ENCODE results near the gene IL18R1.

The IL18R1 gene

GRCh38 chr2:102345329-102345920 lies 10.2 kb upstream of the IL18R1 start:
- FAIRE-seq (no peak), DNase-seq (ENCODE audit: low spot score) (no peak)

- FAIRE-seq (no peak), DNase-seq (ENCODE audit: low spot score) (no peak)
Measured at GRCh38 chr2:102346381-102347130, 9.0 kb upstream of the IL18R1 start.

DNA sequence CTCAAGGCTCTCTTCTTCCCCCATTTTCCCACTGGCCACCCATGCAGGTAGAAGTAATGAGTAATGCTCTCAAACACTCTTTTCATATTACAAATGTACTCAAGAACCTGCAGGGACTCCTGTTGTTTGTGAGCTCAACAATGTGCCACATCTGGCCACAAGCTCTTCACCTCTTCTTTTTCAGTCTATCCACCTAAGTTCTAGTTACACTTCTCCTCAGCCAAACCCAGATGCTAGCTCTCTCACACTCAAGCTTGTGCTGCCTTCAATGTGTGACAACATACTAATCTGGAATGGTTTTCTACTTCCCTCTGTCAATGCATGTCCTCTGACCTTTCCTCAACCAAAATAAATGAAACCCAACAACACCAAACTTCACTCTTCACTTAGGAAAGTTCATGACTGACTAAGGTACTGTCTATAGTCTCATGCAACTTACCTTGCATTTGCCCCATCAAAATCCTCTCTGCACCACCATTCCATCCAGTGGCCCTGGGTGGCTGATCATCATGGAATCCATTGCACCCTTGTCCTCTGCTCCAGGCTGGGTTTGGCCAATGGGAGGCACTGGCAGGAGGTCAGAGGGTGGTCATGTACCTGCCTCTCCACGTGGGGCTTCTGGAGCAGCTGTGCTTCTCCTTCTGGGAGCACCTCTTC lies 5.3 kb upstream of the IL18R1 start:
- DNase-seq (ENCODE audit: low spot score) (no peak), FAIRE-seq (no peak)

GRCh38 chr2:102356381-102356712 lies 751 bp downstream of the IL18R1 start:
- DNase-seq (ENCODE audit: low spot score), result no peak

DNA sequence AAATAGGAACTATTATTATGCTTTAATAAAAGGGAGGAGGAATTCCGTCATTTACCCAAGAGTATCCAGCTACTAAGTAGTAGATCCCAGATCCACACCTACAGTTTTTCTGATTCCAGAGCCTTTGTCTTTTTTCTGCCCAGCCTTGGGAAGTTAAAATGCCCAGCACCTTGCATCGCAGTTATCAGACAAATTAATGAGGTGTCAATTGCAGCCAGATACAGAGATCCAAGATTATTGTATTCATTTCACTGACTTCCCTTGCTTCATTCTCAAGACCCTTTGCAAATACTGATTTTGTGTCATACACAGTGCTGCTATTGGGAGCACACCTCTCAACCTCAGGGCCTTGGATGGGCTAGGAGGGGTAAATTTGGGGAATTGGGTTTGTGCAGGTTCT lies 1.1 kb downstream of the IL18R1 start:
- FAIRE-seq, result no peak
- DNase-seq (ENCODE audit: low spot score), result no peak

More at GRCh38 chr2:102356381-102356712, 751 bp downstream of the IL18R1 start:
- FAIRE-seq, result no peak

DNA sequence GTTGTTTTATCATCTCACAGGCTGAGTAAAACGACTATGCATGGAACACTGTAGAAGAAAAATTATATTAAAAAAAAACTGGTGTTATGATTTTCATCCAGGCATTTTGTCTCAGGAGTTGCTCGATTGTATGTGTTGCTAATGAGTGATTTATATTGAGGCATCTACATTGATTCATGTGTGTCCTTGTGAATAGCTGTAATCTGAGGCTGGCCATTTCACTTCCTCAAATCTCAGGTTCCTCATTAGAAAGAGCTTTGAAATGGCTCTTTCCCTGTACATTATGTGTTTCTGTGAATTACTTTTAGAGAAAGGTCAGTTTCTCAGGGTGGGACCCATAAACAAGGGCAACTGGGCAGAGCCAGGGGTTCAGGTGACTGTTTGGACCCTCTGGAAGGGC lies 2.3 kb downstream of the IL18R1 start:
- no peak for FAIRE-seq
- DNase-seq (ENCODE audit: low spot score), result no peak

GRCh38 chr2:102358496-102358895 lies 2.9 kb downstream of the IL18R1 start:
- FAIRE-seq, result no peak
- DNase-seq (ENCODE audit: low spot score), result no peak

GRCh38 chr2:102359527-102359926 lies 3.9 kb downstream of the IL18R1 start:
- FAIRE-seq (no peak), DNase-seq (ENCODE audit: low spot score) (no peak)

- DNase-seq (ENCODE audit: low spot score), result no peak
- FAIRE-seq, result no peak
Measured at GRCh38 chr2:102361632-102362241, 6.1 kb downstream of the IL18R1 start.

DNA sequence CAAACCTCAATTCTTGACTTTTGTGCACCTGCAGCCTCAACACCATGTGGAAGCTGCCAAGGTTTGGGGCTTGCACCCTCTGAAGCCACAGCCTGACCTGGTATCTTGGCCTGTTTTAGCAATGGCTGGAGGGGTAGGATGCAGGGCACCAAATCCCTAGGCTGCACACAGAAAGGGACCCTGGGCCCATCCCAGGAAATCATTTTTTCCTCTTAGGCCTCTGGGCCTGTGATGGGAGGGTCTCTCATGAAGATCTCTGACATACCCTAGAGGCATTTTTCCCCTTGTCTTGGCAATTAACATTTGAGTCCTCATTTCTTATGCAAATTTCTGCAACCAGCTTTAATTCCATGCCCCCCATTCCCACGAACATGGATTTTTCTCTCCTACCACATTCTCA lies 10.2 kb downstream of the IL18R1 start:
- DNase-seq (ENCODE audit: low spot score) (no peak), FAIRE-seq (no peak)

DNA sequence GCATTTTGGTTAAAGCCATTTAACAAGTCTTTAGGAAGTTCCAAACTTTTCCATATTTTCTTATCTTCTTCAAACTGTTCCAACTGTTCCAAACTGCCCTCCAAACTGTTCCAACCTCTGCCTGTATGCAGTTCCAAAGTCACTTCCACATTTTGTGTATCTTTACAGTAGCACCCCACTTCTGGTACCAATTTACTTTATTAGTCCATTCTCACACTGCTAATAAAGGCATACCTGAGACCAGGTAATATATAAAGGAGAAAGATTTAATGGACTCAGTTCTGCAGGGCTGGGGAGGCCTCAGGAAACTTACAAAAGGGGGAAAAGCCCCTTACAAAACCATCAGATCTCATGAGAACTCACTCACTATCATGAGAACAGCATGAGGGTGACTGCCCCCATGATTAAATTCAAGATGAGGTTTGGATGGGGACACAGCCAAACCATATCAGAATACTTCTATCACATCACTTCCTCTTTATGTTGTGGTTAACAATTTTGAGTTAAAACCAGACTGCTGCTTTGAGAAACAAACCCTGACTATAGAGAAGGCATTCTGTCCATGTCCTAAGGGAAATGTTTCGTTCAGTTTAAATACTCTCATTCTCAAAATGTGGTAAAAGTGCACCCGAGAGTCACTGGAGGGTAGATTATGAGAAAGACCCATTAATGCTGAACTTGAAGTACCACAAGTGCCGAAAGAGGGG lies 11.0 kb downstream of the IL18R1 start:
- no peak for DNase-seq (ENCODE audit: low spot score)
- FAIRE-seq, result no peak

- FAIRE-seq (no peak), DNase-seq (ENCODE audit: low spot score) (no peak)
Measured at GRCh38 chr2:102367331-102367971, 11.9 kb downstream of the IL18R1 start.

DNA sequence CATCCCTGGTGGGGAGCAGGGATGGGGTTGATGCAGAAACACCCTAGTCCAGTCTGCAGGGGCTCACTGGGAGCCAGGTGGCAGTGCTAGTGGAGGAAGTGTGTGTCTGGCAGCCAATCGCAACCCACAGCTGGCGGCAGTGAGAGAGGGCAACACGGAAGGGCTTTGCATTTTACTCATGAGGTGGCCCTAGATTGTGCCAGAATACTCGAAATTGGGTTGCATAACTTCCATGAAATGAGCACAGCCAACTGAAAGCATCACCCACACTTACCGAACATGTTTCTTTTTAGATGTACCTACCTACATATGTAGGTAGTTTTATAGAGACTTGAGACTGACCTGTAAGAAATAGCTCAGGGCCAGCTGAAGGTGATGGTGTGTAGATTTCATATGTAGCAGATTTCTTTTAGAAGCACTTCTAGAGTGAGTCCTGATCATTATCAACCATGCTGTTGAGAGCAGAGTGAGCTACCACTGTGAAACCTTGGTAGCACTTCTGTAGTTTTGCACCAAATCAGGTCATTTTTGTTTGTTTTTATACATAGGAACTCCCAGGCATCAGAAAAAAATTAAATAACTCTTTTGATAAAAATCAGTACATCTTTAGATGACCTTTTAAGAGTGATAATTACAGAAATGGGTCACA lies 13.0 kb downstream of the IL18R1 start:
- no peak for DNase-seq (ENCODE audit: low spot score)
- no peak for FAIRE-seq

DNA sequence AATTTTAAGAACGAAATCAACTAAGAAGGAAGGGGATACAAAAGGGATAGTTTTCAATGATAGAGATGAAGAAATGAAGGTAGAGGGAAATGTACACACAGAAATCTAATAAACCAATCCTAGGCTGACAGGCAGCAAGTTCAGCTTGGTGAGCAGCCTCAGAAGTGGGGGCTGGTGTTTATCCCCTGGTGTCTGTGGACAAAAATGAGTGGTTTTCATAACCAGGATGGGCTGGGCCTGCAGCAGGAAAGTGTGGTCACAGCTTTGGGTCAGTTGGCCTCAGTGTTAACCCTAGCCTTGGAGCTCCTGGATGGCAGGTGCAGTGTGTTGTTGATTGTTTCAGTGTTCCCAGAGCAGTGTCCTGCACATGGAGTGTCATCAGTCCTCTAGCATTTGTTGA lies 14.3 kb downstream of the IL18R1 start:
- DNase-seq (ENCODE audit: low spot score) (no peak), FAIRE-seq (no peak)

GRCh38 chr2:102376052-102376591 lies 20.5 kb downstream of the IL18R1 start:
- FAIRE-seq (no peak), DNase-seq (ENCODE audit: low spot score) (no peak)

DNA sequence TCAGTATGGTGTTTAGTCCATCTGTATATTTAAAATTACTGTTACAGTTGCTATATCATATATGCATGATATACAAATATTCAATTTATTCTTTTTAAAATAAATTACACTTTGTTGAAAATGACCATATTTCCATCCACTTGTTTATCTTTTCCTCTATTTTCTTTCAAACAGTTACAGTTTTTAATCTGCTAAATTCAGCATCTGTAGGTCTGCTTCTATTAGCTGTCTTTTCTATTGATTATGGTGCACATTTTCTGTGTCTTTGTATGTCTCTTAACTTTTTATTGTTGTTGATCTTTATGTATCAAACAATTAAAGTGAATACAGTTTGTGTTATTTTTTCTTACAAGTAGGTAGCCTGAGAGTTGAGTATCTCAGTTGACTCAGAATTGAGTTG lies 28.1 kb downstream of the IL18R1 start:
- DNase-seq (ENCODE audit: low spot score) (no peak), FAIRE-seq (no peak)

- no peak for FAIRE-seq
- no peak for DNase-seq (ENCODE audit: low spot score)
Measured at GRCh38 chr2:102385522-102385921, 29.9 kb downstream of the IL18R1 start.

- FAIRE-seq (no peak), DNase-seq (ENCODE audit: low spot score) (no peak)
Measured at GRCh38 chr2:102386004-102386403, 30.4 kb downstream of the IL18R1 start.

DNA sequence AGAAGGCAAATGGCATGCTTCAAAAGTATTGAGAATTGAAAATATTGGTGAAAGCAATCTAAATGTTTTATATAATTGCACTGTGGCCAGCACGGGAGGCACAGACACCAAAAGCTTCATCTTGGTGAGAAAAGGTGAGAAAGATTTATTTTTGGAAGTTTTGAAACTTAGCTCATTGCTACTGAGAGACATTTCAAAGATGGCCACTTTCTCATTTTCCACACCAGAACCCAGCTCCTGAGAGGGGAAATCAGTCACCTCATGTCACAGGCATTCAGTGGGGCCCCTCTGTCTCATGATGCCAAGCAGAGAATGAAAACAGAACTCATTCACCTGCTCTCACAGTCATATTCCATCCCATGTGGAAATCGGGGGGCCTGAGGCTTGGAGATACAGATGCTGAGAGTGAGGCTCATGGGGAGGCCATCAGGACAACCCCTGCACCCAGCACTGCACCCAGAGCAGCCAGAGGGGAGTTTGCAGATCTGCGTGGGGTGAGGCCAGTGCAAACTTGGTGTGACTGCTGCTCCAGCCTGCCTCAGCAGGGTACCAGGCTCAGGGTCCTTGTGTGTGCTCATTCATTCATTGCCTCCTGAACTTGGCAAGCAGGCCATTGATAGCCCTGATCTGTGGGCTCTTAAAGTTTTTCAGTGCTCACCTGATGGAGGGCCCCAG lies 31.4 kb downstream of the IL18R1 start:
- FAIRE-seq (no peak), DNase-seq (ENCODE audit: low spot score) (no peak)
